ENCODE data around the gene YDJC.
"Not testable (repeated sequence)": the region's sequence is repeated elsewhere in the genome, so short reads cannot be mapped to it uniquely, and the experiment has no call there.

- TF ChIP-seq CTCF (IDR thresholded peaks at IDR 0.05); ZFX (IDR thresholded peaks at IDR 0.05; ENCODE audit: borderline replicate concordance): not testable (repeated sequence)
These were observed 20.2 kb downstream of the YDJC start for GRCh38 chr22:21609556-21610157.

All from 22Rv1 (cell line).